ENCODE measurements around the gene DENND10.

DNA sequence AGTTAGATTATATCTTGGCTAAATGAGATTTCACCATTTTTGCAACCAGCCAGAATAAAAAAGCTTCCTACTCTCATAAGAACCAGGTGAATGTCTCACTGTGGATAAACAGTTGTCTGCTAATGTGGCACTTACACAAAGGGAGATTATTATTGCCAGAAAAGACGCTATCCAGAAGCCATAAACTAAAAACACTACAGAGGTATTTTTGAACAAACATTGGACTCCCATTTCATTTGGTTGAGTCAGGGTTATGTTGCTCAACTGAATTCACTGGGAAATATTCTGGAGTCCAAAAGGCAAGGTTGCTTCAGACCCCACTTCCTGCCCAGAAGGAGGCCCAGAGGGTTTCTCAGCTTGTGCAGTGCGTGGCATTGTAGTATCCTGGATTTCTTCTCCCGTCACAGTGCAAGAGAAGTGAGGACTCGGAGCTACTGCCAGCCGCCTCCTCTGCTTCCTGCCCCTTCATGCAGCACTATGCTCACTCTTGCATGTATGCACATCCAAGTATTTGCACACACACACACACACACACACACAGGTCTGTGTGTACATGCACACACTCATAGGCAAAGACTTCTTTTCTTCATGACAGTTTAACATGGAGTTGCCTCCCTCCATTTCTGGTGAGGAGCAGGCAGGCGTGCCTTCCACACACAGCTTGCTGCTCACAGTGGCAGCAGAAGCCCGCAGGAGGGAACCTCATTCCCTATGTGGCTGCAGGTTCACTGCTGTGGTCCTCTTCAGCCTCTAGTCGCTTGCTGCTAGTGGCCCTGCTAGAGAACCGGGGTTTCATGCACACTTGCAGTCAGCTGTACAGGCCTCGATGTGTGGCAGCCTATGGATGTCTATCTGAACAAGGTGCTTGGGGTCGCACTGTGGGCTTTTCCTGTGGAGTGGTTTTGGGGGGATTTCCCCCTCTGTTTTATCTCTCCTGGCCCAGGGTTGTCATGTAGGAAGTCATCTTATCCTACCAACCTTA, 10.1 kb downstream of the DENND10 start:
- TF ChIP-seq POLR2AphosphoS5 (IDR thresholded peaks at IDR 0.05; ENCODE audit: borderline replicate concordance, low read depth, low read length) (no peak), FOXP2 (optimal IDR thresholded peaks at IDR 0.05; ENCODE audit: control extremely low read depth, extremely low read length, insufficient read depth) (no peak)
